Thymus (tissue), 11 donors: ENCODE results near the gene RECQL5. TPM values are rescaled to one million over a fixed set of nuclear protein-coding genes. Genes with fewer than 3 reads are reported as not detected.
A peak's percentile ranks its signal among the peaks of the same experiment; 100 is the strongest.

Source experiments
- DNase-seq, 9 donors: peaks; one replicate each; pipeline ENCODE4 v3.0.0-alpha.2; 2013; ENCODE audit warnings: low spot score in 9 of 9, low read depth in 6 of 9, missing footprints in 1 of 9
- H3K27ac ChIP-seq, 2 donors: one replicate each; pipeline ENCODE4 v1.5.1; 2013; ENCODE audit warnings: control low read depth in 1 of 2, low read depth in 1 of 2, low read length in 1 of 2, mild to moderate bottlenecking in 1 of 2, moderate library complexity in 1 of 2
- H3K27me3 ChIP-seq, 2 donors: one replicate each; pipeline ENCODE4 v1.5.1; 2013; ENCODE audit warnings: low read length in 1 of 2; ENCODE audit not compliant: control insufficient read depth in 2 of 2, insufficient read depth in 1 of 2
- H3K36me3 ChIP-seq, 2 donors: one replicate each; pipeline ENCODE4 v1.5.1; 2013; ENCODE audit warnings: low read length in 1 of 2, mild to moderate bottlenecking in 1 of 2, moderate library complexity in 1 of 2; ENCODE audit not compliant: control insufficient read depth in 2 of 2, insufficient read depth in 2 of 2
- H3K4me1 ChIP-seq, 2 donors: one replicate each; pipeline ENCODE4 v1.5.1; 2013; ENCODE audit warnings: low read length in 2 of 2; ENCODE audit not compliant: control insufficient read depth in 2 of 2, insufficient read depth in 2 of 2
- H3K4me3 ChIP-seq, 2 donors: one replicate each; pipeline ENCODE4 v1.5.1; 2013; ENCODE audit warnings: low read length in 2 of 2, control low read depth in 1 of 2, mild to moderate bottlenecking in 1 of 2
- H3K9me3 ChIP-seq, 2 donors: one replicate each; pipeline ENCODE4 v1.5.1; 2013; ENCODE audit warnings: low read length in 1 of 2, mild to moderate bottlenecking in 1 of 2; ENCODE audit not compliant: control insufficient read depth in 2 of 2, insufficient read depth in 1 of 2
- WGBS: extraction: QIAGEN DNeasy Blood & Tissue Kit; methylation state at CpG from one replicate; pipeline ENCODE4 v1.1.7; 2013; 5-methylcytosine and 5-hydroxymethylcytosine counted together
- polyA plus RNA-seq: library from polyadenylated mRNA; stranded (reverse); fragments of 200-250 nt; gene quantifications from one replicate; pipeline ENCODE4 v1.2.3, GENCODE V29; 2013
- total RNA-seq: library from RNA; stranded (reverse); fragments of 120-200 nt; gene quantifications from one replicate; pipeline ENCODE4 v1.2.4, GENCODE V29; 2013
- donor health status: healthy.

Gene RECQL5
- total and polyA plus RNA-seq, 2 donors, result 17.4 to 51.8 TPM

GRCh38 chr17:75647921-75648320, 19.0 kb downstream of the RECQL5 start:
- Histone ChIP-seq H3K9me3 (peaks cover 0 to 5% of the 10 kb centered on the region in 2 donors), H3K4me3 (no peak overlapping the region), H3K4me1 (peaks cover 0 to 15% of the 10 kb centered on the region in 2 donors), H3K27me3 (no peaks in the 10 kb centered on the region), H3K36me3 (peaks cover 32 to 36% of the 10 kb centered on the region in 2 donors), H3K27ac (no peak overlapping the region)
- DNase-seq, result no peak
- 98% methylated on average over 7 of the region's 7 CpGs for whole genome bisulfite sequencing

DNA sequence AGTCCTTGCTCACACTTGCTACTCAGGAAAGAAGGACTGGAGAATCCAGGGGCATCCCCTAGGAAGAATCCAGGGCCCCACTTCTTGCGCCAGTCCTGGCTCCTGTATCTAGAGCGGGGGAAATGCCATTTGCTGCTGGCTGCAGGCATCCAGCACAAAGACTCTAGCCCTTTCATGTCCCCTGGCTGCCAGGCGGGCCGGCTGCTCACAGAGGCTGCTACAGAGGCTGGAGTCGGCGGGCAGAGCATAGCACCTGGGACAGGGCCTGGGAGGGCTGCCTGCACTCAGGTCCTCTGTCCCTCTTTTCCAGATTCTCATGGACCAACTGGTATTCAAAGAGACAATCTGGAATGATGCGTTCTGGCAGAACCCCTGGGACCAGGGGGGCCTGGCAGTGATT, 19.9 kb downstream of the RECQL5 start:
- H3K36me3 ChIP-seq, result peaks cover 28% of the 10 kb centered on the region in 2 donors
- H3K27me3 ChIP-seq, result no peaks in the 10 kb centered on the region
- WGBS, result 98% methylated on average over 7 of the region's 7 CpGs
- H3K9me3 ChIP-seq, result no peaks in the 10 kb centered on the region
- no peak for DNase-seq
- peaks cover 0 to 12% of the 10 kb centered on the region in 2 donors for H3K4me1 ChIP-seq
- H3K4me3 ChIP-seq, result no peak overlapping the region
- H3K27ac ChIP-seq, result no peak overlapping the region

DNA sequence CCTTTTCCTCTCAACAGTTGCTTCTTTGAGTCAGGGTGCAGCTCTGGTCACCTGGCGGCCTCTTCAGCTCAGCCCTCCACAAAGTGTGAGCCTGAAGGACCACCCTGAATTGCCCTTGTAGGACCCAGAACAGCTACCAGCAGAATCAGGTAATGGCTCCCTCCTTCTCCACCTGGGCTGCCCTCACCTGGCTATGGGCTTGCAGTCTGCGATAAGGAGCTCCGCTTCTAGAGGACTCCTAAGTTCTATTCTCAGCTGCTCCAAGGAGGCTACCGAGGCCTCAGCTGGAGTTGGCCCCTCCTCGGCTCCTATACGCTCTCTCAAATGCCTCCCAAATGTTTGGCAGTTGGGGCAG, 20.3 kb downstream of the RECQL5 start:
- H3K4me1 ChIP-seq, result peaks cover 0 to 12% of the 10 kb centered on the region in 2 donors
- DNase-seq, result no peak
- WGBS, result 96% methylated on average over 6 of the region's 6 CpGs
- no peaks in the 10 kb centered on the region for H3K9me3 ChIP-seq
- no peak overlapping the region for H3K27ac ChIP-seq
- H3K36me3 ChIP-seq, result peaks cover 26 to 28% of the 10 kb centered on the region in 2 donors
- no peaks in the 10 kb centered on the region for H3K27me3 ChIP-seq
- H3K4me3 ChIP-seq, result no peak overlapping the region

DNA sequence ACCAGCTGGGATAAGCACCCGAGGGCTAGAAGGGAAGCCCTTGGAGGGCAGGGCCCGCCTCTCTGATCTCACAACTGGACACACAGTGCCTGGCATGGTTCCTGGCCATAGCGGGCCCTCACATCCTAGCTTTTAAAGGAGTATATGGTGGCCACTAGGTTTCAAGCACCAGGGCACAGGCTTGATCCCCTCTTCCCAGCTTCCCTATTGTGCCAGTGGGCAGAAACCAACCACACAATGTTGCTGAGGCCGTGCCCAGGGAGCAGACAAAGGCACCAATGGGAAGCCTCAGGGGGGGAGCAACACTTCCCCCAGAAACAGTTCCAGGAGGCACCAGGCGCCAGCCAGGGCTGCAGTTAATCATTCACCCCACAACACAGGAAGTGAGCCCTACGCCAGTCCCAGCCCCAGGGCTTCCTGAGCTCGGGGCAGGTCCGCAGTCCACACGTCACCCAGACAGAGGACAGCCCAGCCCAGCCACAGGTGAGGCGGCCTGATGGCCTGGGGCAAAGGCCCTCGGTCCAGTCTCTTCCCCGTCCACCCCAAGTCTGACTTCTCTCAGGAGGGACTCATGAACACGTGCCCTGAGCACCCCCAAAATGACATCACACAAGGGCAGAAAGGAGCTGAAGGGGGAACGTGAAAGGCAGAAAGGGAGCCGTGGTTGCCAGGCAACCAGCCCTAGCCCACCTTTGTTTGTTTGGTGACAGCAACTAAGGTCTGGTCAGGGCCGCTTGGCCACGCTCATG, 20.9 kb downstream of the RECQL5 start:
- Histone ChIP-seq H3K9me3 (no peaks in the 10 kb centered on the region), H3K4me3 (no peak overlapping the region), H3K36me3 (peaks cover 26% of the 10 kb centered on the region in 2 donors), H3K4me1 (peaks cover 0 to 12% of the 10 kb centered on the region in 2 donors), H3K27me3 (no peaks in the 10 kb centered on the region), H3K27ac (no peak overlapping the region)
- peak in 1 of 9 donors; percentile 29 for DNase-seq
- 54% methylated on average over 17 of the region's 17 CpGs for WGBS

GRCh38 chr17:75645501-75645888, 21.5 kb downstream of the RECQL5 start:
- Histone ChIP-seq H3K27ac (no peak overlapping the region), H3K4me3 (no peak overlapping the region), H3K27me3 (no peaks in the 10 kb centered on the region), H3K36me3 (peaks cover 21% of the 10 kb centered on the region in 2 donors), H3K4me1 (peaks cover 0 to 12% of the 10 kb centered on the region in 2 donors), H3K9me3 (no peaks in the 10 kb centered on the region)
- WGBS, result 83% methylated on average over 7 of the region's 7 CpGs
- DNase-seq, result no peak

DNA sequence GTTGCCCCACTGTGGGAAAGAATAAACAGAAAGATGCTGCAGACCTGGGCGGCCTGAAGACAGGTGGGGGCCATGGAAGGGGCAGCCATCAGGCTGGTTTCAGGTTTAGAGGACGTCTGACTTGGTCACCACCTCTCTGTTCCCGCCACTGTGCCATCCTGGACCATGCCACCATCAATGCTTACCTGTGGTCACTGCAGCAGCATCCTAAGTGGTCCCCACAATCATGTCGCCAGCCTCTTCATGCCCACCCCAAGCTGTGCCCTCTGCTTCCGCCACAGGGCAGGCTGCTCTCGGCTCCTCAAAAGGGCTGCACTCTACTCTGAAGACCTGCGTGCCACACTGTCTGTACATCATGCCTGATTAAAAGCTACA, 23.3 kb downstream of the RECQL5 start:
- no peak for DNase-seq
- H3K27me3 ChIP-seq, result no peaks in the 10 kb centered on the region
- no peak overlapping the region for H3K27ac ChIP-seq
- 97% methylated on average over 7 of the region's 7 CpGs for WGBS
- no peak overlapping the region for H3K4me3 ChIP-seq
- peaks cover 0 to 12% of the 10 kb centered on the region in 2 donors for H3K4me1 ChIP-seq
- H3K9me3 ChIP-seq, result no peaks in the 10 kb centered on the region
- peaks cover 11 to 29% of the 10 kb centered on the region in 2 donors for H3K36me3 ChIP-seq

- WGBS, result 97% methylated on average over 17 of the region's 17 CpGs
- Histone ChIP-seq H3K4me3 (no peak overlapping the region), H3K4me1 (peaks cover 0 to 12% of the 10 kb centered on the region in 2 donors), H3K9me3 (no peaks in the 10 kb centered on the region), H3K36me3 (peaks cover 11 to 29% of the 10 kb centered on the region in 2 donors), H3K27me3 (no peaks in the 10 kb centered on the region), H3K27ac (no peak overlapping the region)
- DNase-seq, result no peak
These were observed 23.9 kb downstream of the RECQL5 start for GRCh38 chr17:75642784-75643642.

DNA sequence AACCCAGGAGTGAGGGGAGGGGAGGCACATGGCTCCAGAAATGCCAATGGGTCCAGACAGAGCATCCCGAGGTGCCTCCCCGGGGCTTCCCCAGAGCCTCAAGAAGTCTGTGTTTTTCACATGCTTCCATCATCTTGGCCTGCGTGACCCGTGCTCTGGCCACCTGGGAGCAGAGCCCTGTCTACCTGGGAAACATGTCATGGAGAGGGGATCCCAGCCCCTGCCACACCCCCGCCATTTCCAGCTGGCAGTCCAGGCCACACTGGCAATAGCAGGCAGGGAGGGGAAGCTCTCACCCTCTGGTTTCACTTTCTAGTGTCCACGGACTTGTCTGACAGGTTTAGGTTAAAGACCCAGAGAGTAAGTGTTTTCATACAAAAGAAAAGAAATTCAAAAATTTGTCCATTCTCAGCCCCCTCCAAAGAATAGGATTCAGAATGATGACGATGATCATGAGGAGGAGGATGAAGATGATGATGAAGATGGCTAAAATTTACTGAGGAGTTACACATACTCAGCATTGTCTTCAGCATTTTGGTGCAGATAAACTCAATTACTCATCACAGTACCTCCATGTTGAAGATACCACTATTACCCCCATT, 24.7 kb downstream of the RECQL5 start:
- DNase-seq, result no peak
- peaks cover 0 to 12% of the 10 kb centered on the region in 2 donors for H3K4me1 ChIP-seq
- H3K27ac ChIP-seq, result no peak overlapping the region
- H3K36me3 ChIP-seq, result peaks cover 8 to 28% of the 10 kb centered on the region in 2 donors
- WGBS, result 88% methylated on average over 7 of the region's 7 CpGs
- no peak overlapping the region for H3K4me3 ChIP-seq
- no peaks in the 10 kb centered on the region for H3K27me3 ChIP-seq
- no peaks in the 10 kb centered on the region for H3K9me3 ChIP-seq

GRCh38 chr17:75641343-75641742, 25.6 kb downstream of the RECQL5 start:
- no peak overlapping the region for H3K4me3 ChIP-seq
- WGBS, result 95% methylated on average over 9 of the region's 9 CpGs
- no peaks in the 10 kb centered on the region for H3K27me3 ChIP-seq
- no peak for DNase-seq
- H3K27ac ChIP-seq, result no peak overlapping the region
- peaks cover 8 to 28% of the 10 kb centered on the region in 2 donors for H3K36me3 ChIP-seq
- H3K4me1 ChIP-seq, result peaks cover 0 to 10% of the 10 kb centered on the region in 2 donors
- H3K9me3 ChIP-seq, result no peaks in the 10 kb centered on the region
